OCI-LY1 (cell line): ENCODE measurements around the gene PPP2R5C.

Experiments
- H2AFZ ChIP-seq: fragments of 200-600 bp; sonication (generic), shearing (Covaris generic); 2 replicates; pipeline ENCODE4 v1.6.0; 2014; ENCODE audit warnings: antibody characterized with exemption, mild to moderate bottlenecking, low read length
- H3F3A ChIP-seq: fragments of 200-600 bp; sonication (generic), shearing (Covaris generic); 2 replicates; pipeline ENCODE4 v1.6.0; 2014; ENCODE audit warnings: mild to moderate bottlenecking, antibody characterized with exemption, low read length, moderate library complexity; ENCODE audit not compliant: insufficient read depth
- H3K27ac ChIP-seq: fragments of 200-600 bp; sonication (generic); 2 replicates; pipeline ENCODE4 v1.5.1; 2014; ENCODE audit warnings: low read length, mixed run types, mild to moderate bottlenecking, low read depth; ENCODE audit not compliant: poor library complexity, severe bottlenecking
- H3K27me3 ChIP-seq: fragments of 200-600 bp; sonication (generic); 2 replicates; pipeline ENCODE4 v1.6.0; 2014; ENCODE audit warnings: antibody characterized with exemption, mild to moderate bottlenecking, low read length, moderate library complexity; ENCODE audit not compliant: insufficient read depth
- H3K36me3 ChIP-seq: fragments of 200-600 bp; sonication (generic); 2 replicates; pipeline ENCODE4 v1.6.1; 2014; ENCODE audit warnings: mild to moderate bottlenecking, antibody characterized with exemption, low read length, moderate library complexity, mixed read lengths; ENCODE audit not compliant: insufficient read depth
- H3K4me1 ChIP-seq: fragments of 200-600 bp; sonication (generic); 2 replicates; pipeline ENCODE4 v1.5.1; 2014; ENCODE audit warnings: mild to moderate bottlenecking, low read length, moderate library complexity; ENCODE audit not compliant: insufficient read depth, severe bottlenecking
- H3K4me2 ChIP-seq: fragments of 200-600 bp; sonication (generic), shearing (Covaris generic); 2 replicates; pipeline ENCODE4 v1.6.1; 2014; ENCODE audit warnings: low read length
- H3K4me3 ChIP-seq: fragments of 200-600 bp; sonication (generic); 2 replicates; pipeline ENCODE4 v1.5.1; 2014; ENCODE audit warnings: low read length, low read depth, mild to moderate bottlenecking, mixed read lengths; ENCODE audit not compliant: poor library complexity, severe bottlenecking
- H3K79me2 ChIP-seq: fragments of 200-600 bp; shearing (Covaris generic); 2 replicates; pipeline ENCODE4 v1.6.1; 2016; ENCODE audit warnings: mixed run types, low read length, mixed read lengths; ENCODE audit not compliant: insufficient read depth
- H3K9ac ChIP-seq: fragments of 200-600 bp; sonication (generic), shearing (Covaris generic); 2 replicates; pipeline ENCODE4 v1.6.1; 2014; ENCODE audit warnings: mild to moderate bottlenecking, low read length, mixed read lengths
- H3K9me2 ChIP-seq: fragments of 200-600 bp; sonication (generic), shearing (Covaris generic); 2 replicates; pipeline ENCODE4 v1.6.1; 2014; ENCODE audit warnings: low read depth, mild to moderate bottlenecking, low read length, mixed read lengths
- H3K9me3 ChIP-seq: fragments of 200-600 bp; shearing (Covaris generic); 2 replicates; pipeline ENCODE4 v1.6.1; 2014; ENCODE audit warnings: low read length, mixed read lengths
- H4K20me1 ChIP-seq: fragments of 200-600 bp; sonication (generic), shearing (Covaris generic); 2 replicates; pipeline ENCODE4 v1.6.0; 2016; ENCODE audit warnings: mild to moderate bottlenecking, low read length; ENCODE audit not compliant: insufficient read depth
- CTCF ChIP-seq: fragments of 200-600 bp; sonication (generic), shearing (Covaris generic); IDR thresholded peaks from 2 replicates; pipeline ENCODE4 v1.5.1; 2017; ENCODE audit warnings: mild to moderate bottlenecking, antibody characterized with exemption, low read length, moderate library complexity, mixed read lengths
- EZH2 ChIP-seq: fragments of 200-600 bp; sonication (generic), shearing (Covaris generic); IDR thresholded peaks from 2 replicates; pipeline ENCODE4 v1.8.0; 2017; ENCODE audit warnings: borderline replicate concordance, mixed run types, mild to moderate bottlenecking, antibody characterized with exemption, low read length, moderate library complexity, mixed read lengths

PPP2R5C gene

GRCh38 chr14:101933209-101933608 is 171.7 kb downstream of the PPP2R5C start:
- Histone ChIP-seq H3K4me3 (no peak overlapping the region), H3K9me2 (no peaks in the 10 kb centered on the region), H3K36me3 (no peaks in the 10 kb centered on the region), H3K27me3 (no peaks in the 10 kb centered on the region), H3K79me2 (no peaks in the 10 kb centered on the region), H3K27ac (no peak overlapping the region), H4K20me1 (no peaks in the 10 kb centered on the region), H2AFZ (no peak overlapping the region), H3F3A (no peaks in the 10 kb centered on the region), H3K9ac (no peak overlapping the region), H3K9me3 (no peaks in the 10 kb centered on the region), H3K4me1 (no peaks in the 10 kb centered on the region), H3K4me2 (no peak overlapping the region)
- TF ChIP-seq CTCF (no peak), EZH2 (no peak)

GRCh38 chr14:101934601-101935150 is 173.2 kb downstream of the PPP2R5C start:
- Histone ChIP-seq H3K27me3 (no peaks in the 10 kb centered on the region), H3F3A (no peaks in the 10 kb centered on the region), H3K27ac (no peak overlapping the region), H3K4me2 (no peak overlapping the region), H3K36me3 (no peaks in the 10 kb centered on the region), H3K4me1 (no peaks in the 10 kb centered on the region), H3K9me3 (no peaks in the 10 kb centered on the region), H3K79me2 (no peaks in the 10 kb centered on the region), H4K20me1 (no peaks in the 10 kb centered on the region), H2AFZ (no peak overlapping the region), H3K9ac (no peak overlapping the region), H3K9me2 (no peaks in the 10 kb centered on the region), H3K4me3 (no peak overlapping the region)
- TF ChIP-seq CTCF (no peak), EZH2 (no peak)

- H2AFZ ChIP-seq: no peak overlapping the region
- no peaks in the 10 kb centered on the region for H3K9me3 ChIP-seq
- no peaks in the 10 kb centered on the region for H3K36me3 ChIP-seq
- TF ChIP-seq EZH2 (no peak), CTCF (no peak)
- no peaks in the 10 kb centered on the region for H3F3A ChIP-seq
- H3K4me3 ChIP-seq: no peak overlapping the region
- H3K27me3 ChIP-seq: no peaks in the 10 kb centered on the region
- H3K4me1 ChIP-seq: no peaks in the 10 kb centered on the region
- H4K20me1 ChIP-seq: no peaks in the 10 kb centered on the region
- H3K4me2 ChIP-seq: no peak overlapping the region
- no peaks in the 10 kb centered on the region for H3K79me2 ChIP-seq
- H3K9me2 ChIP-seq: no peaks in the 10 kb centered on the region
- H3K9ac ChIP-seq: no peak overlapping the region
- no peak overlapping the region for H3K27ac ChIP-seq
Observed at GRCh38 chr14:101937926-101938767, 176.6 kb downstream of the PPP2R5C start.
